Embryonic facial prominence (tissue), 1 donor: ENCODE results near the gene BET1L.
A peak's percentile ranks its signal among the peaks of the same experiment; 100 is the strongest.

Experiments used
- DNase-seq: peaks from one replicate; pipeline ENCODE4 v3.0.0-alpha.2; 2016; ENCODE audit errors: extremely low spot score

Gene BET1L

GRCh38 chr11:210122-210802, 3.1 kb upstream of the BET1L start:
- DNase-seq = no peak

GRCh38 chr11:209275-210121, 2.3 kb upstream of the BET1L start:
- no peak for DNase-seq

DNA sequence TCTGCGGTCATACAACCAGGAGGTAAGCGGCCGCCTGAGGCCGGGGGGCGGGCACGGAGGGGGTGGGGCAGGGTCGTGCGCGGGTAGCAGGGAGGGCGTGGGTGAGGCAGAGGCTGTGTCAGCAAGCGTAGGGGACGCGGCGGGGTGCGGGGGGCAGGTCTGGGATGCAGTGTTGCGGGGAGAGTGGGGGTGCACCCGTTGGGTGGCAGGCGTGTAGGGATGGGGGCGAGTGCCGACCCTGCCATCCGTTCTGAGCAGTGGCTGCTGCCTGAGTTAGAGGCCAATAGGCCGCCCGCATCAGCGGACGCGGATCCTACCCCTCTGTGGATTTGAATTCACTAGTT, 1.7 kb upstream of the BET1L start:
- no peak for DNase-seq

DNA sequence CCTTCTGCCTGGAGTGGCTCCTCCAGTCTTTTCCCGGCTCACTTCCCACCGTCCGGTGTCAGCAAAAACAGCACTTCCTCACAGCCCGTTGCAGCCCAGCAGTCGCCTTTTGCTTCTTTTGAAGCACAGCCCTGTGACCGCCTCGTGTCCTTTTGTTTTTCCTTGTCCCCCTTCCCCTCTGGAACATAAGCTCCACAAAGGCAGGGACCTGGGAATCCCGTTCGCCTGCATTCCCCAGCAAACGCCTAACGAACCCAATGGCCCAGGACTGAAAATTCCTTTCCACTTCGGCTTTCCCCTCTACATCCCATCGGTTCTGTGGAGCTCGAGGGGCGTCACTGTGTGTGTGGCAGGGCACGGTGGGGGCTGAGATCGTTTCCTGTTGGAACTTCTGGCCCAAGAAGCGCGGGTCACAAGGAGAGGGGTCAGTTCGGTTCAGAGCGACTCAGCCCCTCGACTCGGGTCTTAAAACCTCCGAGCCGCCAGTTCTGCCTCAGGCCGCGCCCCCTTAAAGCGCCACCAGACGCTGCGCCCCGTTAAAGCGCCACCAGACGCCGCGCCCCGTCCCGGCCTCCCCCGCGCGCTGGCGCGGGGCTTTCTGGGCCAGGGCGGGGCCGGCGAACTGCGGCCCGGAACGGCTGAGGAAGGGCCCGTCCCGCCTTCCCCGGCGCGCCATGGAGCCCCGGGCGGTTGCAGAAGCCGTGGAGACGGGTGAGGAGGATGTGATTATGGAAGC, 1.1 kb upstream of the BET1L start:
- DNase-seq = peak; percentile 62

GRCh38 chr11:207863-208180, 623 bp upstream of the BET1L start:
- DNase-seq = no peak

DNA sequence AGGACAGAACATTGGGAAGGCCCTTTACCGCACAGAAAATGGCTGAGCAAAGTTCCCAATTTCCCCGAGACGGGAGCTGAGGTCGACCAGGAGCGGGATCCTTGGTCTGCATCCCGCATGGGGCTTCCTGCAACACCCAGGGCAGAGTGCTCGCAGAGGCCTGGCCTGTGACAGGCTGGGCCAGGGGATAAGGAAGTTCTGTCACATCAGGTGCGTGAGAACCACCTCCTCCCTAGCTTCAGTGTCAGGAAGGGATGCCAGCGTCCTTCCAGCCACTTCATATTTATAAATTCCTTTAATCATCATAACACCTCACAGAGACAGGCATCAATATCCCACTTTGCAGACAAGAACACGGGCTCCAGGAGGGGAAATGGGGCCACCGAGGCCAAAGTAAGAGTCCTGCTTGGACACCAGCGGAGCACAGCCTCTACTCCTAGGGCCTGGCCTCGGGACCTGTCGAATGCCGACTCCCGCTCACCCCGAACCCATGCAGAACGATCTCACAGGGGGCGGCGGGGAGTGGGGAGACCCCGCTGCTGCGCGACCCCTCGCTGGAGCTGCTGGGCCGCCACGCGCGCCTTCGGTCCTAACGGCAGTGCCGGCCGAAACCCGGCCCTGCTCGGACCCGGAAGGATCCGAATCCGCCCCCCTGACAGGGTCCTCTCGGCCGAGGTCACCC, 532 bp downstream of the BET1L start:
- DNase-seq = no peak

DNA sequence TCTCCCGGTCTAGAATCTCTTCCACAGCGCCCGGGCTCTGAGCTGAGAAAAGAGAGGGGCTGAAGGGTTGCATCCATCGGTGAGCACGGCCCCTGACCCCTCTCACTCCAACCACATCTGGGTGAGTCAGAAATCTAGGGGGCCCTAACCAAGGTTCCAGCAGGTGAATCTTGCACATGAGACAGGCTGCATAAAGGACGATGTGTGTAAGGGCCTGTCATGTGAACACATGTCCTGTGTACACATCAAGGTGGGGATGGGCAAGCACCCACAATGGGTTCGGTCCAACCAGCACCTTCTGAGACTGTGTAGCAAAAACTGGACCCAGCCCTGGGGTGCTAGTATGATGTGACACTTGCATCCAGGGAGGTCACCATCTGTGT, 1.2 kb downstream of the BET1L start:
- DNase-seq = no peak

DNA sequence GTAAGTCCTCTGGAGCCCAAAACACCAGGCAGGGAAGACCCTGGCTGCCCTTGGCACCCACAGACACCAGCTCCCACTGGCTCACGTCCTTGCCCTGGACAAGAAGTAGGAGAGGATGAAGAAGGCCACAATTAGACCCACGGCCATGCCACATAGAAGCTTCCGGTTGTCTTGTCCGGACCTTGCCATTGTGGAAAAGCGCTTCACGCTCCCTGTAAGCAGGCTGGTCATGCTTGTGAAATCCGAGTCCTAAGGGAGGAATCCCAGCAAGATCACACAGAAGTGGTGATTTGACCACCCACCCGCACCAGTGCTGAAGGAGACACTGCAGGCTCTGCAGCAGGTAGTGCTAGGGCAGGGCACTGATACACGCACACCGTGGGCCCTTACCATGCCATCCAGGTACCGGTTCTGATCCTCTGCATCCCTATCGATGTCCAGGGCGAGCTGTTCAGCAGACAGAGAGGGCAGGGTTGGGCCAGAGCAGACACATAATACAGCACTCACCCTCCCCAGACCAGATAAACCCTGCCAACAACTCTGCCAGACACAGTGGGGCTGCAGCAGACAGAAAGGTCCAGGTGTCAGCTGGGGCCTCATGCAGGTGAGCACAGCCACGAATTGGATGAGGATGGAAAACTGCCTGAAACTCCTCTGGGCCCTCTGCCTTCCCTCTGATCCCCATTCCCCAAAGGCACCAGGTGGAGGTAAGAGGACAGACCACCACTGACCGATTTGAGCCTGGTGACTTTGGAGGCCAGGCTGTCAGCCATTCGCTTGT, 1.8 kb downstream of the BET1L start:
- DNase-seq = no peak

DNA sequence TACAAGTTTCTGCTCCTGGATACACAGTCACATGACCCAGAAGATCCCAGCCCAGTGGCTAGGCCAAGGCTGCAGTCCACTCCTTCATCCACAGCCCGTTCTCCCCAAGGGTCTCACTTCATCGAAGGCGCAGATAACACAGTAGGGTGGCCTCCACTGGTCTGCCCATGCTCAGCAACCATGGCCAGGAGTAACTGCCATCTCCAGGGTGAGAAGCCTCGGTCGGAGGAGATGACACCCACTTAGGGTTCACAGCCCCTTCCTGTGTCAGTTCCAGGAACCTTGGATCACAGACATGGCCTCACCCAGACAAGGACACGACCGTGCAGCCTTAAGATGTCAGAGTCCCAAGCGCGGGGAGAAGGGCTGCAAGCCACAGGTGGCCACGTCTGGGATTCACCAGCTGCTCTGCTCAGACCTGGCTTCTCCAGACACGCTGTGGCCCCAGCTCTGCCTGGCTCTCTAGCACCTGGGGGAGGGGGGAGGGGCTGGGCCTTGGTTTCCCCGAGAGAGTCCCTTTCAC, 2.6 kb downstream of the BET1L start:
- no peak for DNase-seq

DNA sequence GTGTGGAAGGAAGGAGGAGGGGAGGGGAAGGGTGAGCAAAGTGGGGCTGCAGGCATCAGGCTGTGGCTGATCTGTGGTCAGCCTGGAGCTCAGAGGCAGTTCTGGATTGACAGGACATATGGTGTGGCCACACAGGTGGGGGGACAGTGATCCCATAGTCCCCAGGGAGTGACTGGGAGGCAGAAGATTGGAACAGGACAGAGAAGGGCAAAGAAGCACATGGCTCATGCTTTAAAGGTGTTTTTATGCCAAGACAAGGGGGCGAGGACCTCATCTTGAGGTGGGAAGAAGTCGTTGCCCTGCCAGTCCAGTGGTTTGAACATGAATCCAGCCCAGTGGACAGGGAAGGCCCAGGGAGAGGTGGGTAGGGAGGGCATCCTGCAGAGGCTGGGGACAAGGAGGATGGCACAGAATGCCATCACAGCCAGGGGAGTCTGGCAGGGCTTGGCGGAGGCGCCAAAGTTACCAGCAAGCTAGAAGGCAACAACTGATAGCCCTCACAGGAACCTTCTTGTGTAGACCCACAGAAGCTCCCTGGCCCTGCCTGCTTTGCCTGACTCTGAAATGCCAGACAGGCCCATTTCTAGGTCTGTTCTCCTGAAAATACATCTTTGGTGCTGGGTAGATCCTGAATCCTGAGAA, 3.1 kb downstream of the BET1L start:
- no peak for DNase-seq

GRCh38 chr11:203056-203944, 3.9 kb downstream of the BET1L start:
- DNase-seq = no peak

DNA sequence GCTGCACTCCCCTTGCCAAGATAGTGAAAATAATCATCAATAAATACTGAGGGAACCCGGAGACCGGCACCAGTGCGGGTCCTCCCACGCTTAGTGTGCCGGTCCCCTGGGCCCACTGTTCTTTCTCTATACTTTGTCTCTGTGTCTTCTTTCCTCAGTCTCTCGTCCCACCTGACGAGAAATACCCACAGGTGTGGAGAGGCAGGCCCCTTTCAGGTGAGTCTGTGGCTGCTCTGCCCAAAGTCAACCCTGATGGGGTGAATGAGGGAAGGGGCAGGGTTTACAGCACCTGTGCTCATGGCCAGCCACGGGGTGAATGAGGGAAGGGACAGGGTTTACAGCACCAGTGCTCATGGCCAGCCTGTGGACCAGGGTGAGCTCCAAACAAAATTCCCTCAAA, 4.7 kb downstream of the BET1L start:
- DNase-seq = no peak

DNA sequence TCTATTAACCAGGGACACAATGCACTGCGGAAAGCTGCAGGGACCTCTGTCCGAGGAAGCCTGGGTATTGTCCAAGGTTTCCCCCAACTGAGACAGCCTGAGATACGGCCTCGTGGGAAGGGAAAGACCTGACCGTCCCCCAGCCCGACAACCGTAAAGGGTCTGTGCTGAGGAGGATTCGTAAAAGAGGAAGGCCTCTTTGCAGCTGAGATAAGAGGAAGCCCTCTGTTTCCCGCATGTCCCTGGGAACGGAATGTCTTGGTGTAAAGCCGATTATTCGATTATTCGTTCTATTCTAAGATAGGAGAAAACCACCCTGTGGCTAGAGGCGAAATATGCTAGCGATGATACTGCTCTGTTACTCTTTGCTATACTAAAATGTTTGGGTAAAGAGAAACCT, 5.2 kb downstream of the BET1L start:
- no peak for DNase-seq

- no peak for DNase-seq
These were observed 6.8 kb downstream of the BET1L start for GRCh38 chr11:200224-201003.

DNA sequence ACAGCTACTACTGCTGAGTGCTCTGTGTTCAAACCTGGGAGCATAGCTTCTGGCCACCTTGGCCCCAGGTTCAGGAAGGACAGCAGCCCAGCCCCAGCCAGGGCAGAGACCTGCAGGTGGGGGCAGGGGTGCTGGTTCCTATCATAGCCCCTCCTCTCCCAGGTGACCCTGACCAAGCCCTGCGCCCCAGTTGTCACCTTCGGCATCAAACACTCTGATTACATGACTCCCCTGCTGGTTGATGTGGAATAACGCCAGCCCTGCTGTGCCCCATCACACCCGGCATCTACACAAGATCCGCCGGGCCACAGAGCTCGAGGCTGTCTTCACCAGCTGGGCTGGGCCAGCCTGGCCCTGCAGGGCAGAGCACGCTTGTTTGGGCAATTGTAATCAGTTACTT, 7.4 kb downstream of the BET1L start:
- no peak for DNase-seq

DNA sequence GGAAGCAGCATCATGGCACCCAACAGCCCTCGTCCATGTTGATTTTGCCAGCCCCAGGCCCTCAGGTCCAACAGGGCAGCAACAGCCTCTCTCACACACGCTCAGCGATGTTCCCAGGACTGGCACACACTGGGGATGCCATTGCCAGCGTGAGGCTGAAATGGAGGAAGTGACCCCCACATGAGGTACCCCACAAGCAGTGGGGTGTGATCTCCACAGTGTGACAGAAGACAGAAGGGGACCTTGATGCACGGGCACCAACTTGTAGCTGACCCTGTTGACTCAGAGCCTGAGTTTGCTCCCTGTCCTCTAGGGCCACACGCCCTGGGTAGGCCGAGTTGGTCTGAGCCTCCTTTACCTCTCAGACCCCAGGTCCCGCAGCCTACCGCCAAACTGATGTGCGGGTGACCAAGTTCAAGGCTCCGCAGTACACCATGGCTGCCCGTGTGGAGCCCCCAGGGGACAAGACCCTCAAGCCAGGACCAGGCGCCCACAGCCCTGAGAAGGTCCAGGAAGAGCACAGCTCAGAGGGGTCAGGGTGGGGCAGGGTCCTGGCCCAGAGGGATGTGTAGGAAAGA, 8.1 kb downstream of the BET1L start:
- no peak for DNase-seq

DNA sequence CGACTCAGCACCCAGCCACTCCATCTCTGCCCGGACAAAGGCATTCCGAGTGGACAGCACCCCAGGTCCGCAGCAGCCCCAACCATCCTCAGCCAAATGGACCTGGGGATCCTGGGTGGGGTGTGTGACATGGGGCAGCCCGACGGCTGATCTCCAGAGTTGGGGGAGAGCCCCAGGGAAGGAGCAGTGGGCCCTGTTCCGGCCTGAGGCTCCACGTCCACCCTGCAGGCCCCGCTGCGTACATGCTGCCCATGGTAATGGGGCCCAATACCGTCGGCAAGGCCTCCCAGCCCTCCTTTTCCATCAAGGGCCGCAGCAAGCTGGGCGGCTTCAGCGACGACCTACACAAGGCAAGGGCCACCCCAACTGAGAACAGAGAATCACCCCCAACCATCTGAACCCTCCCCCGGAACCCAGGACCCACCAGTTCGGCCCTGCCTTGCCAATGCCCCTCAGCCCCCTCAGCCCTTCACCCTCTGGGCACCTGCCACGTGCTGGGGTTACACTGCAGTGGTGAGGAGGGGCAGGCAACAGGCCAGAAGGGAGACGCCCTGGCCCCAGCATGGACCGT, 8.9 kb downstream of the BET1L start:
- DNase-seq = no peak

DNA sequence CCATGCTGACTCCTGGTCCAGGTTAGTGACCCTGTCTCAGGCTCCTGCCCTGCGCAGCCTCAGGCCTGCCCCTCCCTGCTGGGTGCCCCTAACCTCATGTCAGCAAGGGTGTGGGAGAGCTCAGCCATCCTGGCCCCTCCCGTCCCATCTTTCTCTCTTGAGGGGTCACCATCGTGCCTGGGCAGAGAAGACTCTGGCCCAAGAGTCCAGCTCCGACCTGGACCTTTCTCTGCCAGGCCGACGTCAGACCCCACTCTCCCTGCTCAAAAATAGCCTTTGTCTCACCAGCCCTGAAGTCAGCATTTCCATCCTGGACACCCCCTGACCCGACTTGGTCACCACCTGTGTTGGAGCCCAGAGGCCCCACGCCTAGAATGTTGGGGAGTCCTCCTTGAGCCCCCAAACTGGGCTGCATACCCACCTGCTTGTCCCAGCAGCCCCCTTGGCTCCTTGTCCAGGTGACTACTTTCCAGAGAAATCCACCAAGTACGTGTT, 9.4 kb downstream of the BET1L start:
- no peak for DNase-seq
